ENCODE measurements around the gene STK25. TPM values are rescaled to one million over a fixed set of nuclear protein-coding genes. Genes with fewer than 3 reads are reported as not detected.

STK25 gene
- polyA plus RNA-seq, 3 donors = 62.7 to 215 (median 69.5) TPM

GRCh38 chr2:241468476-241468781, 40.0 kb downstream of the STK25 start:
- 83% methylated on average over 1 of the region's 2 CpGs for WGBS (ENCODE audit: insufficient coverage)
- H3K27me3 Mint-ChIP-seq (ENCODE audit: low read depth in 3 of 3) = peaks cover 60 to 85% (median 72%) of the 10 kb centered on the region in 3 donors
- TF ChIP-seq CTCF (IDR thresholded peaks at IDR 0.05) = no peak

GRCh38 chr2:241467777-241468475, 40.5 kb downstream of the STK25 start:
- Mint-ChIP-seq H3K4me1 (no peaks in the 10 kb centered on the region), H3K36me3 (peaks cover 0 to 2% of the 10 kb centered on the region in 2 donors), H3K27me3 (ENCODE audit: low read depth in 3 of 3) (peaks cover 59 to 85% (median 74%) of the 10 kb centered on the region in 3 donors), H3K9me3 (peaks cover 0 to 17% (median 8%) of the 10 kb centered on the region in 7 donors), H3K27ac (no peak overlapping the region), H3K4me3 (no peak overlapping the region)
- Histone ChIP-seq H3K36me3 (replicated peaks in 1 of 2; ENCODE audit: control insufficient read depth in 1 of 2, insufficient read depth in 2 of 2, low read length in 2 of 2) (no peaks in the 10 kb centered on the region), H3K4me3 (replicated peaks in 1 of 3; ENCODE audit: low read depth in 2 of 3, low read length in 3 of 3) (no peak overlapping the region), H3K9ac (ENCODE audit: insufficient read depth, low read length, poor library complexity, severe bottlenecking) (no peak overlapping the region), H3K4me2 (replicated peaks; ENCODE audit: extremely low read depth, low read length, poor library complexity, severe bottlenecking) (no peak overlapping the region), H3K27me3 (ENCODE audit: control insufficient read depth in 2 of 2, insufficient read depth in 2 of 2, low read length in 2 of 2) (peaks cover 6 to 60% of the 10 kb centered on the region in 2 donors), H3K27ac (ENCODE audit: low read depth in 1 of 2, low read length in 2 of 2) (no peak overlapping the region), H2AFZ (ENCODE audit: insufficient read depth, low read depth, low read length, poor library complexity, severe bottlenecking) (no peak overlapping the region), H3K4me1 (ENCODE audit: control insufficient read depth in 1 of 2, insufficient read depth in 2 of 2, low read length in 2 of 2) (no peaks in the 10 kb centered on the region), H4K20me1 (ENCODE audit: insufficient read depth, low read length) (no peaks in the 10 kb centered on the region), H3K79me2 (ENCODE audit: insufficient read depth, low read length) (no peaks in the 10 kb centered on the region), H3K9me3 (replicated peaks in 1 of 2; ENCODE audit: control insufficient read depth in 1 of 2, insufficient read depth in 1 of 2, low read length in 2 of 2) (peaks cover 0 to 11% of the 10 kb centered on the region in 2 donors)
- no peak for DNase-seq
- no peak for TF ChIP-seq CTCF (IDR thresholded peaks at IDR 0.05)
- intact Hi-C loops (cut with micrococcal nuclease) = no loop called here
- WGBS (ENCODE audit: insufficient coverage) = 99% methylated on average over 18 of the region's 23 CpGs

More at GRCh38 chr2:241468476-241468781, 40.0 kb downstream of the STK25 start:
- no peak overlapping the region for H3K27ac Mint-ChIP-seq
- peaks cover 0 to 12% of the 10 kb centered on the region in 2 donors for H3K9me3 ChIP-seq (replicated peaks in 1 of 2; ENCODE audit: control insufficient read depth in 1 of 2, insufficient read depth in 1 of 2, low read length in 2 of 2)
- no peak overlapping the region for H2AFZ ChIP-seq (ENCODE audit: insufficient read depth, low read depth, low read length, poor library complexity, severe bottlenecking)
- no peaks in the 10 kb centered on the region for H3K4me1 ChIP-seq (ENCODE audit: control insufficient read depth in 1 of 2, insufficient read depth in 2 of 2, low read length in 2 of 2)
- no peaks in the 10 kb centered on the region for H3K79me2 ChIP-seq (ENCODE audit: insufficient read depth, low read length)
- H3K36me3 ChIP-seq (replicated peaks in 1 of 2; ENCODE audit: control insufficient read depth in 1 of 2, insufficient read depth in 2 of 2, low read length in 2 of 2) = no peaks in the 10 kb centered on the region
- intact Hi-C loops (cut with micrococcal nuclease) = no loop called here
- H4K20me1 ChIP-seq (ENCODE audit: insufficient read depth, low read length) = no peaks in the 10 kb centered on the region
- H3K4me3 ChIP-seq (replicated peaks in 1 of 3; ENCODE audit: low read depth in 2 of 3, low read length in 3 of 3) = no peak overlapping the region
- DNase-seq = no peak
- H3K9me3 Mint-ChIP-seq = peaks cover 0 to 20% (median 8%) of the 10 kb centered on the region in 7 donors
- H3K36me3 Mint-ChIP-seq = peaks cover 0 to 2% of the 10 kb centered on the region in 2 donors
- no peak overlapping the region for H3K9ac ChIP-seq (ENCODE audit: insufficient read depth, low read length, poor library complexity, severe bottlenecking)
- H3K27me3 ChIP-seq (ENCODE audit: control insufficient read depth in 2 of 2, insufficient read depth in 2 of 2, low read length in 2 of 2) = peaks cover 9 to 65% of the 10 kb centered on the region in 2 donors
- no peak overlapping the region for H3K4me2 ChIP-seq (replicated peaks; ENCODE audit: extremely low read depth, low read length, poor library complexity, severe bottlenecking)
- no peaks in the 10 kb centered on the region for H3K4me1 Mint-ChIP-seq
- no peak overlapping the region for H3K27ac ChIP-seq (ENCODE audit: low read depth in 1 of 2, low read length in 2 of 2)
- H3K4me3 Mint-ChIP-seq = no peak overlapping the region

Data from CD14-positive monocyte (primary cell).